ENCODE results near the gene SEPTIN11.
"Not testable (repeated sequence)": the region's sequence is repeated elsewhere in the genome, so short reads cannot be mapped to it uniquely, and the experiment has no call there.

The SEPTIN11 gene

DNA sequence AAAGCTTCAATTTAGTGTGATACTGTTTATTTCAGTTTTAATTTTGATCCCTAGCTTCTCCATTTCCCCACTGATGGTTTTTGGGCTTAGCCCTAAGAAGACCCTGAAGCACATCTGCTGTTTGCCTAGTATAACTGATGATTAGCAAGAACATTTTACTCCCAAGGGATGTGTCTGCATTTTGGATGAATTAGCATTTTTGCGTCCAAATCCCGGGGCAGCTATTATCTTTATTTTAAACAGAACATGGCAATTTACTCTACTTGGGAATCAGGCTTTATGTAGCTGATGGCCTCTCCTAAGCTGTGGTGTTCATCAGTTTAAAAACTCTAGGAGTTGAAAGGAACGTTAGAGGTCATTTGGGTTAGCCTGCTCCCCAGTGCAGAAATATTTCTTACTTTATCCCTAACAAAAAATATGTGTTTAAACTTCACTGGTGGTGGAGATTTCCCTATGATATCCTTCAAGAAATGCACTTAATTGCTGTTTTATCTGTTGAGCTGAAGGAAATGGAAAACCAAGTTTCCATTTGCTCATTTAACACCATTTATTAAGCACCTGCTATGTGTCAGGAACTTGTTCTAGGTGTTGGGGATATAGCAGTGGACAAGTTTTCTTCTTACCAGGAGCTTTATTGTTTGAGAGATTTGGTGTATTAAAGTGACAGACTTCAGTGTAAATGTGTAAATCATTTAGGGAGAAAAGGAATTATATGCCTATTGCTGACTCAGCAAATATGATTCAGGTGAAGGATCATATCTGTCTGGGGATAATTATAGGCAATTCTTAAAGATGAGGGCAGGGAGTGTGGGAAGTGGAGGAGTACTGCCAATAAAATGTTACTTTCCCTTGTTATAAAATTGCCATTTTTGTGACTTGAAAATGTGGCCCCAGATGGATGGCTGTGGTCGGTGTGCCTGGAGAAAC lies 3.4 kb downstream of the SEPTIN11 start:
- DNase-seq = no peak

GRCh38 chr4:76953956-76954355 lies 4.4 kb downstream of the SEPTIN11 start:
- DNase-seq = no peak

DNA sequence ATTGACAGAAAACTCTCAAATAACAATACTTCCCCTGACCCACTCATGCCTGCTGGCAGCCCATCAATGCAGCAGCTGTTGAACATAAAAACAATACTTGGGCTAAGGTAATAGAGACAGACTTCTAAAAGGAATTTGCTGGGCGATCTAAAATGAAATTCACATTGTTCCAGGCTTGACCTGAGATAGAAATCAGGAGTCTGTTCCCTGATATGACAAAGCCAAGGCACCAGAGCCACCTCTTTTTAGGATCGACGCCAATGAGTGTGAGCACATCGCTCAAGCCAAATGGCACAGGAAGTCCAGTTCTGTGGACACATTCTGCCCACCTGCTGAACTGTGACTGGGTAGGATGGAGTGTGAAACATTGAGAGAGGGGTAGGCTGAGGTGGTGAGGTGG lies 4.9 kb downstream of the SEPTIN11 start:
- DNase-seq = no peak

- DNase-seq = no peak
These were observed 5.6 kb downstream of the SEPTIN11 start for GRCh38 chr4:76955182-76955581.

GRCh38 chr4:76957004-76957738 lies 7.6 kb downstream of the SEPTIN11 start:
- DNase-seq = no peak

DNA sequence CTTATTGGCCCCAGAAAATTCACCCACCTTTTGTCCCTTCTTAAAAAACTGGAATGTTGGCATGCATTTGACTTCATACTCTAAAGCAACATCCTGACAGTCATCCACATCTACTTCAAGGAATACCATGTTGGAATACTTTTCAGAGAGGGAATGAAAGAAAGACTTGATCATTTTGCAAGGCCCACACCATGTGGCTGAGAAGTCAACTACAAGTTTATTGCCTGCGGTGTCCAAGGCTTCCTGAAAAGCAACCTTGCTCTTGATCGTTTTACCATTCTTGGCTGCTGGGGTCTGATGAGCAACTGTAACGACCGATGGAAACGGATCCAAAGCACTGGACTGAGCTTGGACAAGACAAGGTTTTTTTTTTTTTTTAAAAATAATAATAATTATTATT lies 9.3 kb downstream of the SEPTIN11 start:
- no peak for DNase-seq

DNA sequence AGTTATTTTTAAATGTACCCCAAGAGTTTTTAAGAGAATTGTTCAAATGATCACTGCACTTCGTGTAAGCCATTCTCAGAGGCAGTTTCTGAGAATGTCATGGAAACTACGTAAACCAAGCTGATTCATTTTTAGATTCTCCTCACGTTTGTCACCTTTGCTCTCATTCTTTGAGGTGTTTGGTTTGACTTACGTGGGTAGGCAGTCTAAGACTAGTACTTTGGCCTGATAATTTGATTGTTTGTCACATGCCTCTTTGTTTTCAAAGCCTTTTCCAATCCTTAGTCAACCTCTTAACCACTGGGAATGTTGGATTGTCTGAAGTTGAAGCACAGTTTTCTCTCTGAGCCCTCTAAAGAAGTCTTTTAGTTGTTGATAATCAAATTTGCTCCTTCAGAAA lies 10.5 kb downstream of the SEPTIN11 start:
- DNase-seq = no peak

GRCh38 chr4:76962406-76963130 lies 13.0 kb downstream of the SEPTIN11 start:
- DNase-seq = no peak

DNA sequence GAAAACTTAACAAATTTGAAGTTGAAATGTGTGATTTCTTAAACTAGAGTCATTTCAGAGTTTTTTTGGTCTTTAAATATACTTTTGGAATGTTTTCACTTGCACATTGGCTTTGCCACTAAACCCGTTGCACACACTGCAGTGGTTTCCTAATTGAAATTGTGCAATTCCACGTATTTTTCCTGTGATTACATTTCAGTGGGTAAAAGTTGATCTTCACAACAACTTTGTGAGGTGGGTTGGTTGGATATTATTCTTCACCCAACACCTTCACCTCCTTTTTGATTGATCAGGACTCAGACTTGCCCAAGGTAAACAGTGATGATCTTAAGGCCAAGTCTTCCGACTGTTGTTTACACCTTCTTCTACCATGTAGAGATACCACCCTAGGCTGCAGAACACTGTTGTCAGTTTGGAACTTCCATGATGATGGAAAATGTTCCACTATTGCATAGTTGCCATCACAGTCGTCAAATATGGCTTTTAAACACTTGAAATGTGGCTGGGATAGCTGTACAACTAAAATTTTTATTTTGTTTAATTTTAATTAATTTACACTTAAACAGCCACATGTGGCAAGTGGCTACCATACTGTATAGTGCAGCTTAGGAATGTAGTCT lies 13.7 kb downstream of the SEPTIN11 start:
- no peak for DNase-seq

DNA sequence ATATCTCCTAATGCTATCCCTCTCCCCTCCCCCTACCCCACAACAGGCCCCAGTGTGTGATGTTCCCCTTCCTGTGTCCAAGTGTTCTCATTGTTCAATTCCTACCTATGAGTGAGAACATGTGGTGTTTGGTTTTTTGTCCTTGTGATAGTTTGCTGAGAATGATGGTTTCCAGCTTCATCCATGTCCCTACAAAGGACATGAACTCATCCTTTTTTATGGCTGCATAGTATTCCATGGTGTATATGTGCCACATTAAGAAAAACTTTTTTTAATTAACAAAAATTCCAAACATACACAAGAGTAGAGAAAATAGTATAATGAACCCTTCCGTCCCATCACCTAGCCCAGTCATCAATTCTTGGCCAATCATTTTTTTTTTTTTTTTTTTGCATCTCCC lies 14.4 kb downstream of the SEPTIN11 start:
- not testable (repeated sequence) for DNase-seq

GRCh38 chr4:76964769-76965168 lies 15.2 kb downstream of the SEPTIN11 start:
- DNase-seq = no peak

DNA sequence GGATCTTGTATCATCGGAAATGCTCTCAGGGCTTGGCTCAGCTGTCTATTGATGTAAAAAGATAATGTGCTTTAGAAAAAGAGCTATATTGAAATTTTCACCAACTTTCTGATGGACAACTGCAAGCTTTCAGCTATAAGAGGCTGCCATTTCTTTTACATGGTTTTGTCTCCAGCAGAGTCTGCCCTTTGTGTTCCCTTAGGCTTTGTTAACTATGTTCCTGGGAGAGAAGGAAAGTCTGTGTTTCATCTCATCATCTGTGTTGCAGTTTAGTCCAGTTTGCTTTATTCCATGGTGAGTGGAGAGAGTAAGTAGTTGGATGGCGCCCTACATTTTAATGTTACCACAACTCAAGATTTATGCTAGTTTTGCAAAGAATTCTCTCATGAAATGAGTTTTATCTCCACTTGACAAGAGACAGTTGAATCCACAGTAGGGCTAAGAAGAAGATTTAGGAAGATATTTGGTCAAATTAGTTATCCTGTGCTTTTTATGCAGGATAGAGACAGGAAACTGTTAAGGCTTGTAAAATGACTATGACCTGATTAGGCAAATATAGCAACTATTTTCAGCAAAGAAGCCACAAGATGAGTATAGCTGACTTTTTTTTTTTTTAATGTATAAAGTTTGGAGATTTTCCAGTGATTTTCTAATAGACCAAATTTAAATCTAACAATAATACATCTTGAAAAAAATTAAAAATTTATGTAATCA lies 16.5 kb downstream of the SEPTIN11 start:
- no peak for DNase-seq

- no peak for DNase-seq
These were observed 19.4 kb downstream of the SEPTIN11 start for GRCh38 chr4:76968937-76969336.

DNA sequence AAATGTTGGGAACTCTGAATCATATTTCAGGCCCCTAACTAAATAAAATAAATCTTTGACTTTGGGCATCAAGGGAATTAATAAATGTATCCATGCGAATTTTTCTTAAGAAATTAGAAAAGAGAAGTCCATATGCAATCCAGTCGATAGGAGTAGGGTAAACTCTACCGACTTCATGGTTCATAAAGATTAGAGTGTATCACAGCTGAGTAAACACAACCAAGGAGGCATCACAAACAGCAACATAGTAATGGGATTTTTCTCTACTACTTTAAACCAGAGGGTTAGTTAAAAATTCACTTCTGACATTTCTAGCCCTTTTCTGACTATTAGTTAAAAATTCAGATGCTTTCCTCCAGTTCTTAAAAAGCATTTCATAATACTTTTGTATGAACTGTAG lies 19.9 kb downstream of the SEPTIN11 start:
- no peak for DNase-seq

- no peak for DNase-seq
These were observed 20.5 kb downstream of the SEPTIN11 start for GRCh38 chr4:76969941-76970529.

GRCh38 chr4:76972306-76972705 lies 22.8 kb downstream of the SEPTIN11 start:
- DNase-seq = no peak

GRCh38 chr4:76974150-76974549 lies 24.6 kb downstream of the SEPTIN11 start:
- no peak for DNase-seq

DNA sequence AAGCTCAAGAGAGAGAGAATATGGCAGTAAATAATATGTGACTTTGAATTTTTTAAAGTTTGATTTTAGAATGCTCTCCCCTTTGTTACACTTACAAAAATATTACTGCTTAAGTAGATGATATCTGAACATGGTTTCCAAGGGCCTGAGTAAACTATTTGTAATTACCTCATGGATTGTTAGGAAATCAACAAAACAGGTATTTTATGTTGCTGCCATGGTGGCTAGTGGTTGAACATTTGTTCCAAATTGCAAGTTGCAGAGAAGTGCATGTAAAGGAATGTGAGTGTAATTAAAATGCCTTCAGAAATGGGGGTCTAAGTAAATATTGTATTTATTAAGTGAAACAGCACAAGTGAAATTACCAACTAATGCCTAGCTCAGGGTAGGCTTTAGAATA lies 27.6 kb downstream of the SEPTIN11 start:
- DNase-seq = no peak

GRCh38 chr4:76977736-76978350 lies 28.3 kb downstream of the SEPTIN11 start:
- no peak for DNase-seq

DNA sequence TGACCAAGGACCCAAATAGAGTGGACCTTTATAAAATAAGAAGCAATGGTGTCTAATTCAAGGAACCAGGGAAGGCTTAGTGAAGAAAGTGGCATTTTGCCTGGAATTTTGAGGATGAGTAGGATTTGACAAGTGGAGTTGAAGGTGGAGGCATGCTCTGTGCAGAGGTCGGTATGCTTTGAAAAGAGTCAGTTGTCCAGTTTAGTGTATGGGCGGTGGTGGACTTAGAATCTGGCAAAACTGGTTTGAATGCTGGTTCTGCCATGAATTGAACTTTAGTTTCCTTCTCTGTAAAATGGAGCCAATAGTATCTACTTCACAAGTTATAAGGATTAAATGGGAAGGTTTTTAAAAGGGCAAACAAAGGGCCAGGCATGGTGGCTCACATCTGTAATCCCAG lies 29.7 kb downstream of the SEPTIN11 start:
- no peak for DNase-seq

DNA sequence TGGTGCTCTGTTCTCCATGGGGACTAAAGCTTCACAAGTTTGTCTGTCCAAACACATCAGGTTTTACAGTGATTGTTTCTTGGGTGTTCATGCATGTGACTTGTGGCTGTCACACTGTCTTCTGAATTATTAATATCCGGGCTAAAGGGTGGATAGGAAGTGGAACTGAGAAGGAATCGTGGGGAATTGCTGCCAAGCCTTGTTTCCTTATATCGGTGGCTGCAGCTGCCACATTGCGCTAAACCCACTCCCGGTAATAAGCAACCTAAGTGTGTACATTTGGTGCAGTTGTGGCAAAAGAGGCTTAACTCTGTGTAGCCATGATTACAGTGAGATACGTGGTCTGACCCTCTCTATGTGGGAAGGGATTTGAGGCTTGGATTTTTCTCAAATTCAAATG lies 30.7 kb downstream of the SEPTIN11 start:
- no peak for DNase-seq
